ENCODE results near the gene CRY1.

- no peak for TF ChIP-seq EP300 (conservative IDR thresholded peaks at IDR 0.05; ENCODE audit: poor library complexity, severe bottlenecking)
- TF ChIP-seq, protein P1, sequence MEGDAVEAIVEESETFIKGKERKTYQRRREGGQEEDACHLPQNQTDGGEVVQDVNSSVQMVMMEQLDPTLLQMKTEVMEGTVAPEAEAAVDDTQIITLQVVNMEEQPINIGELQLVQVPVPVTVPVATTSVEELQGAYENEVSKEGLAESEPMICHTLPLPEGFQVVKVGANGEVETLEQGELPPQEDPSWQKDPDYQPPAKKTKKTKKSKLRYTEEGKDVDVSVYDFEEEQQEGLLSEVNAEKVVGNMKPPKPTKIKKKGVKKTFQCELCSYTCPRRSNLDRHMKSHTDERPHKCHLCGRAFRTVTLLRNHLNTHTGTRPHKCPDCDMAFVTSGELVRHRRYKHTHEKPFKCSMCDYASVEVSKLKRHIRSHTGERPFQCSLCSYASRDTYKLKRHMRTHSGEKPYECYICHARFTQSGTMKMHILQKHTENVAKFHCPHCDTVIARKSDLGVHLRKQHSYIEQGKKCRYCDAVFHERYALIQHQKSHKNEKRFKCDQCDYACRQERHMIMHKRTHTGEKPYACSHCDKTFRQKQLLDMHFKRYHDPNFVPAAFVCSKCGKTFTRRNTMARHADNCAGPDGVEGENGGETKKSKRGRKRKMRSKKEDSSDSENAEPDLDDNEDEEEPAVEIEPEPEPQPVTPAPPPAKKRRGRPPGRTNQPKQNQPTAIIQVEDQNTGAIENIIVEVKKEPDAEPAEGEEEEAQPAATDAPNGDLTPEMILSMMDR (IDR thresholded peaks at IDR 0.05; ENCODE audit: poor library complexity, severe bottlenecking), result no peak
- TF ChIP-seq POLR2AphosphoS5 (IDR thresholded peaks at IDR 0.05), result no peak
- TF ChIP-seq REST (IDR thresholded peaks at IDR 0.05; ENCODE audit: borderline replicate concordance), result no peak
- TF ChIP-seq EZH2 (IDR thresholded peaks at IDR 0.05; ENCODE audit: borderline replicate concordance, insufficient read depth, low read length, poor library complexity, severe bottlenecking), result no peak
- TF ChIP-seq RAD21 (conservative IDR thresholded peaks at IDR 0.05), result no peak
Observed at GRCh38 chr12:107027636-107028053, 65.7 kb downstream of the CRY1 start.

All from neural cell (in vitro differentiated cells).